Tibial nerve (tissue), 4 donors: ENCODE results near the gene TTC23. TPM values are rescaled to one million over a fixed set of nuclear protein-coding genes. Genes with fewer than 3 reads are reported as not detected.
A peak's percentile ranks its signal among the peaks of the same experiment; 100 is the strongest.

Experiments used
- DNase-seq, 2 donors: peaks; one replicate each; pipeline ENCODE4 v3.0.0-alpha.2; 2019; ENCODE audit warnings: low spot score in 2 of 2
- H3K27ac ChIP-seq, 4 donors: fragments of 200-600 bp; sonication (generic) in 3 of 4; one replicate each; pipeline ENCODE4 v1.5.1; 2017 to 2019; ENCODE audit warnings: mild to moderate bottlenecking in 1 of 4
- H3K27me3 ChIP-seq, 2 donors: fragments of 200-600 bp; sonication (generic) in 1 of 2; one replicate each; pipeline versions ENCODE4 v1.5.1 to v1.6.0; 2017 to 2019
- H3K36me3 ChIP-seq, 3 donors: fragments of 200-600 bp; sonication (generic); one replicate each; pipeline ENCODE4 v1.5.1; 2018 to 2019
- H3K4me1 ChIP-seq, 4 donors: fragments of 200-600 bp; sonication (generic) in 3 of 4; one replicate each; pipeline ENCODE4 v1.5.1; 2017 to 2019
- H3K4me3 ChIP-seq, 4 donors: fragments of 200-600 bp; sonication (generic) in 3 of 4; one replicate each; pipeline ENCODE4 v1.5.1; 2017 to 2019; ENCODE audit warnings: mild to moderate bottlenecking in 1 of 4, moderate library complexity in 1 of 4
- H3K9me3 ChIP-seq, 4 donors: fragments of 200-600 bp; sonication (generic) in 3 of 4; one replicate each; pipeline ENCODE4 v1.5.1; 2017 to 2019
- CTCF ChIP-seq, 5 experiments: fragments of 200-600 bp in 3 of 5; fragments of 450-650 bp in 2 of 5; sonication (generic) in 3 of 5; IDR thresholded peaks; one replicate each; pipeline ENCODE4 v1.5.1; 2016 to 2019; ENCODE audit warnings: antibody characterized with exemption in 5 of 5, mild to moderate bottlenecking in 3 of 5, moderate library complexity in 2 of 5
- EP300 ChIP-seq, 2 donors: sonication (generic); formaldehyde crosslinking; IDR thresholded peaks; one replicate each; pipeline ENCODE4 v1.6.1; 2017; ENCODE audit warnings: antibody characterized with exemption in 2 of 2, mild to moderate bottlenecking in 1 of 2
- POLR2A ChIP-seq, 2 donors: fragments of 450-650 bp; IDR thresholded peaks; one replicate each; pipeline ENCODE4 v1.6.1; 2017; ENCODE audit warnings: antibody characterized with exemption in 2 of 2, mild to moderate bottlenecking in 2 of 2, moderate library complexity in 2 of 2
- WGBS, 2 donors: methylation state at CpG; one replicate each; pipeline ENCODE4 v1.1.5; 2018; 5-methylcytosine and 5-hydroxymethylcytosine counted together
- total RNA-seq, 4 donors: library from RNA; depleted of rRNA; stranded (reverse); fragments of >200 nt; gene quantifications; one replicate each; pipeline ENCODE4 v1.1.0, GENCODE V29; 2016

The TTC23 gene
- total RNA-seq, result 10 to 100 TPM; 19.3 to 59.2 (median 25.7) TPM

DNA sequence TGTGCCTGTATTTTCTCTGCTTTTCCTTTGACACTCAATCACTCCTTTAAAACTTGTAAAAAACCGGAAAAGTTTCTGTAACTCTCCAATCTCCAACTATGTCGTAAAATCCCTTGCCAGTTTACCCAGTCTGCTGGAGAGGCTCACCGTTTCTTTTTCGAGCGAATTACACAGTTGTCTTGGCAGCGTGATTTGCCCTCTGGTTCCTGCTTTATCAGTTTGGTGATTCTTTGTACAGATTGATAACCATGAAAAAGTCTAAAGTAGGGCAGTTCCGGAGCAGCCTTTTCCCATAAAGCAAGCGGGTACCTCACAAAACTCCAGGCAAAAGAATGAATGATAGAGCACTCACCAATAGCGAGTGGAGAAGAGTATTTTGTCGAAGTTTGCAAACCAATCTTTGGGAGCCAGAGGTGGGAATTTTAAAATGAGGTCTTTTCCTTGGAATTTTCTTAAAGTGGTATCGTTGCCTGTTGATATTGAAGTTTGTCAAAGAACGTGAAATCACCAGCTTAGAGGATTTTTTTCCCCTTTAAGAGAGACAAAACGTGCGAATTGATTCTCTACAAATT, at the start of gene TTC23:
TTC23 (minus strand) TSS at position 312 of the 572 bp plus-strand sequence. CDS start 20,869 bp downstream, outside the sequence.
- H3K4me3 ChIP-seq, result peak within 1 kb of the TSS; percentile 44 to 95 (median 89)
- peaks cover 0 to 5% (median 0%) of the 10 kb centered on the region in 3 donors for H3K36me3 ChIP-seq
- H3K4me1 ChIP-seq, result peaks cover 0 to 44% (median 12%) of the 10 kb centered on the region in 4 donors
- TF ChIP-seq CTCF (IDR thresholded peaks at IDR 0.05), result no peak
- peak in 1 of 2 donors; percentile 80 for TF ChIP-seq EP300 (IDR thresholded peaks at IDR 0.05)
- peak in 1 of 2 donors; percentile 64 for TF ChIP-seq POLR2A (IDR thresholded peaks at IDR 0.05)
- H3K27me3 ChIP-seq, result no peaks in the 10 kb centered on the region
- no peaks in the 10 kb centered on the region for H3K9me3 ChIP-seq
- peak within 1 kb of the TSS; percentile 82 to 95 (median 88) for H3K27ac ChIP-seq
- peak in 1 of 2 donors; percentile 50 for DNase-seq
- 3% methylated on average over 14 of the region's 14 CpGs for WGBS, 2 donors

DNA sequence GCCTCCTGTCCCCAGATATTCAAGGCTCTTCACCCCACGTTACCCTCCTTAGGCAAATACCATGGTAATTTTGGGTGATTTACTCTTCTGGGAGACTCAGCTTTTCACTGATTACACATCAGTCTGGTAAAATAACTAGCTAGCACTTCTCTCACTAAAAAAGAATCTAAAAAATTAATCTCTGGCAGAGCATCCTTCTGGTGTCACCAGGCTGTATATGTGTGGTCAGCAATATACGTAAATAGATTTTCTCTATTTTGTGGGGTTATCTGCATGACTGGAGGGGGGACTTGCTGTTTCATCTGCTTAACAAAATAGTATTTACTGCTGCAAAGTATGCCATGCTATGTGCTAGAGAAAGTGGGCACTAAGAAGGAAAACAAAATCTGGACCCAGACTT, 47.0 kb upstream of the TTC23 start:
- WGBS, 2 donors, result 87 to 88% methylated on average over 2 of the region's 2 CpGs
- TF ChIP-seq POLR2A (IDR thresholded peaks at IDR 0.05) (no peak), CTCF (IDR thresholded peaks at IDR 0.05) (no peak), EP300 (IDR thresholded peaks at IDR 0.05) (no peak)
- Histone ChIP-seq H3K4me1 (no peaks in the 10 kb centered on the region), H3K36me3 (peaks cover 0 to 19% (median 0%) of the 10 kb centered on the region in 3 donors), H3K9me3 (no peaks in the 10 kb centered on the region), H3K4me3 (no peak overlapping the region), H3K27me3 (no peaks in the 10 kb centered on the region), H3K27ac (no peak overlapping the region)
- no peak for DNase-seq

GRCh38 chr15:99295840-99296239, 46.5 kb upstream of the TTC23 start:
- no peaks in the 10 kb centered on the region for H3K9me3 ChIP-seq
- H3K4me3 ChIP-seq, result no peak overlapping the region
- no peaks in the 10 kb centered on the region for H3K4me1 ChIP-seq
- H3K27ac ChIP-seq, result no peak overlapping the region
- TF ChIP-seq CTCF (IDR thresholded peaks at IDR 0.05) (no peak), EP300 (IDR thresholded peaks at IDR 0.05) (no peak), POLR2A (IDR thresholded peaks at IDR 0.05) (no peak)
- no peak for DNase-seq
- H3K27me3 ChIP-seq, result no peaks in the 10 kb centered on the region
- peaks cover 0 to 24% (median 0%) of the 10 kb centered on the region in 3 donors for H3K36me3 ChIP-seq

DNA sequence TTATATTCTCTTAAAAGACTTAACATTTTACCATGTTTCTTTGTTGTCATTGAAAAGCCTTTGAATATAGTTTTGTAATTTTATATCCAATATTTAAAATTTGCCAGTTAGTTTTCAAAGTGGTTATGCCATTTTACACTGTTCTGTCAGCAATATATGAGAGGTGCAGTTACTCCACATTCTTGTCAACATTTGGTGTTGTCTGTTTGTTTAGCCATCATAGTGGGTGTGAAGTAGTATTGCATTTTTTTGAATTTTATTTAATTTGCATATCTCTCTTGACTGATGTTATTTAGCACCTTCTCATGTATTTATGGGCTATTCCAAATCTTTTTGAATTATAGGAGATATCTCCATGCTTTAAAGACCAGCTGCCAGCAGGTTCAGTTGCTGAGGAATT, 42.3 kb upstream of the TTC23 start:
- no peaks in the 10 kb centered on the region for H3K4me1 ChIP-seq
- H3K27me3 ChIP-seq, result no peaks in the 10 kb centered on the region
- TF ChIP-seq POLR2A (IDR thresholded peaks at IDR 0.05) (no peak), CTCF (IDR thresholded peaks at IDR 0.05) (no peak)
- DNase-seq, result no peak
- no peak overlapping the region for H3K27ac ChIP-seq
- H3K36me3 ChIP-seq, result peaks cover 0 to 39% (median 0%) of the 10 kb centered on the region in 3 donors
- H3K4me3 ChIP-seq, result no peak overlapping the region
- no peaks in the 10 kb centered on the region for H3K9me3 ChIP-seq

GRCh38 chr15:99283717-99284116, 34.3 kb upstream of the TTC23 start:
- Histone ChIP-seq H3K27me3 (no peaks in the 10 kb centered on the region), H3K27ac (no peak overlapping the region), H3K4me3 (no peak overlapping the region), H3K36me3 (peaks cover 0 to 8% (median 0%) of the 10 kb centered on the region in 3 donors), H3K4me1 (peaks cover 0 to 5% (median 0%) of the 10 kb centered on the region in 4 donors), H3K9me3 (no peaks in the 10 kb centered on the region)
- TF ChIP-seq POLR2A (IDR thresholded peaks at IDR 0.05) (no peak), CTCF (IDR thresholded peaks at IDR 0.05) (no peak), EP300 (IDR thresholded peaks at IDR 0.05) (no peak)
- no peak for DNase-seq
